ENCODE data around the gene SPDYE16. TPM values are rescaled to one million over a fixed set of nuclear protein-coding genes. Genes with fewer than 3 reads are reported as not detected.
A peak's percentile ranks its signal among the peaks of the same experiment; 100 is the strongest.
"Not testable (repeated sequence)": the region's sequence is repeated elsewhere in the genome, so short reads cannot be mapped to it uniquely, and the experiment has no call there.

The SPDYE16 gene
- total and polyA plus RNA-seq, 4 donors, result 0.16 to 0.61 (median 0.48) TPM; not detected in 1

- Histone ChIP-seq H3K4me3 (ENCODE audit: low read length in 2 of 2) (no peak within 1 kb of the TSS), H3K27me3 (ENCODE audit: control insufficient read depth in 1 of 2, insufficient read depth in 2 of 2, low read length in 1 of 2) (no peaks in the 10 kb centered on the region), H3K36me3 (ENCODE audit: control insufficient read depth in 1 of 2, insufficient read depth in 2 of 2, low read length in 1 of 2) (peaks cover 0 to 2% of the 10 kb centered on the region in 2 donors), H3K9me3 (ENCODE audit: control insufficient read depth, low read length) (no peaks in the 10 kb centered on the region), H3K4me1 (ENCODE audit: control insufficient read depth in 1 of 2, insufficient read depth in 2 of 2, low read length in 2 of 2) (no peaks in the 10 kb centered on the region), H3K27ac (ENCODE audit: low read depth in 1 of 2, low read length in 2 of 2) (no peak within 1 kb of the TSS)
- intact Hi-C loops (cut with DNase I), result no loop called here
- ATAC-seq (ENCODE audit: low FRiP score) (no peak), DNase-seq (peak in 1 of 2 donors; percentile 70)
- 42 to 43% methylated on average over 19 to 20 of the region's 20 CpGs for WGBS, 2 donors
These were observed 32.9 kb downstream of the SPDYE16 start, which contains the start of gene UPK3B for GRCh38 chr7:76509931-76510877. Gene UPK3B, plus strand, starts transcription at chr7:76510552. Its CDS starts 101 bp downstream, at chr7:76510653.

GRCh38 chr7:76507723-76508406 lies 35.2 kb downstream of the SPDYE16 start:
- ATAC-seq (ENCODE audit: low FRiP score) (no peak), DNase-seq (no peak)
- intact Hi-C loops (cut with DNase I), result no loop called here
- H3K27me3 ChIP-seq (ENCODE audit: control insufficient read depth in 1 of 2, insufficient read depth in 2 of 2, low read length in 1 of 2), result no peaks in the 10 kb centered on the region
- no peak overlapping the region for H3K27ac ChIP-seq (ENCODE audit: low read depth in 1 of 2, low read length in 2 of 2)
- H3K36me3 ChIP-seq (ENCODE audit: control insufficient read depth in 1 of 2, insufficient read depth in 2 of 2, low read length in 1 of 2), result peaks cover 0 to 2% of the 10 kb centered on the region in 2 donors
- no peaks in the 10 kb centered on the region for H3K4me1 ChIP-seq (ENCODE audit: control insufficient read depth in 1 of 2, insufficient read depth in 2 of 2, low read length in 2 of 2)
- no peaks in the 10 kb centered on the region for H3K9me3 ChIP-seq (ENCODE audit: control insufficient read depth, low read length)
- 89 to 90% methylated on average over 11 of the region's 11 CpGs for WGBS, 2 donors
- no peak overlapping the region for H3K4me3 ChIP-seq (ENCODE audit: low read length in 2 of 2)

GRCh38 chr7:76506643-76507042 lies 36.5 kb downstream of the SPDYE16 start:
- H3K36me3 ChIP-seq (ENCODE audit: control insufficient read depth in 1 of 2, insufficient read depth in 2 of 2, low read length in 1 of 2); H3K4me3 ChIP-seq (ENCODE audit: low read length in 2 of 2); H3K4me1 ChIP-seq (ENCODE audit: control insufficient read depth in 1 of 2, insufficient read depth in 2 of 2, low read length in 2 of 2); DNase-seq; H3K27ac ChIP-seq (ENCODE audit: low read depth in 1 of 2, low read length in 2 of 2); intact Hi-C loops (cut with DNase I); H3K27me3 ChIP-seq (ENCODE audit: control insufficient read depth in 1 of 2, insufficient read depth in 2 of 2, low read length in 1 of 2); H3K9me3 ChIP-seq (ENCODE audit: control insufficient read depth, low read length); ATAC-seq (ENCODE audit: low FRiP score): not testable (repeated sequence)
- 95 to 96% methylated on average over 8 of the region's 8 CpGs for WGBS, 2 donors

- Histone ChIP-seq H3K27me3 (ENCODE audit: control insufficient read depth in 1 of 2, insufficient read depth in 2 of 2, low read length in 1 of 2) (no peaks in the 10 kb centered on the region), H3K27ac (ENCODE audit: low read depth in 1 of 2, low read length in 2 of 2) (no peak overlapping the region), H3K4me3 (ENCODE audit: low read length in 2 of 2) (no peak overlapping the region), H3K9me3 (ENCODE audit: control insufficient read depth, low read length) (no peaks in the 10 kb centered on the region), H3K36me3 (ENCODE audit: control insufficient read depth in 1 of 2, insufficient read depth in 2 of 2, low read length in 1 of 2) (peaks cover 0 to 2% of the 10 kb centered on the region in 2 donors), H3K4me1 (ENCODE audit: control insufficient read depth in 1 of 2, insufficient read depth in 2 of 2, low read length in 2 of 2) (no peaks in the 10 kb centered on the region)
- intact Hi-C loops (cut with DNase I), result no loop called here
- ATAC-seq (ENCODE audit: low FRiP score) (no peak), DNase-seq (no peak)
- 81% methylated on average over 5 of the region's 5 CpGs for WGBS, 2 donors
These were observed 37.0 kb downstream of the SPDYE16 start for GRCh38 chr7:76506081-76506440.

GRCh38 chr7:76505168-76506080 lies 37.7 kb downstream of the SPDYE16 start:
- Histone ChIP-seq H3K36me3 (ENCODE audit: control insufficient read depth in 1 of 2, insufficient read depth in 2 of 2, low read length in 1 of 2) (peaks cover 0 to 2% of the 10 kb centered on the region in 2 donors), H3K27me3 (ENCODE audit: control insufficient read depth in 1 of 2, insufficient read depth in 2 of 2, low read length in 1 of 2) (no peaks in the 10 kb centered on the region), H3K4me3 (ENCODE audit: low read length in 2 of 2) (no peak overlapping the region), H3K9me3 (ENCODE audit: control insufficient read depth, low read length) (no peaks in the 10 kb centered on the region), H3K27ac (ENCODE audit: low read depth in 1 of 2, low read length in 2 of 2) (no peak overlapping the region), H3K4me1 (ENCODE audit: control insufficient read depth in 1 of 2, insufficient read depth in 2 of 2, low read length in 2 of 2) (no peaks in the 10 kb centered on the region)
- intact Hi-C loops (cut with DNase I), result no loop called here
- no peak for DNase-seq
- WGBS, 2 donors, result 92% methylated on average over 29 to 32 of the region's 32 CpGs
- ATAC-seq (ENCODE audit: low FRiP score), result no peak

GRCh38 chr7:76504351-76505167 lies 38.5 kb downstream of the SPDYE16 start:
- H3K9me3 ChIP-seq (ENCODE audit: control insufficient read depth, low read length); H3K4me1 ChIP-seq (ENCODE audit: control insufficient read depth in 1 of 2, insufficient read depth in 2 of 2, low read length in 2 of 2); intact Hi-C loops (cut with DNase I); H3K4me3 ChIP-seq (ENCODE audit: low read length in 2 of 2); DNase-seq; H3K36me3 ChIP-seq (ENCODE audit: control insufficient read depth in 1 of 2, insufficient read depth in 2 of 2, low read length in 1 of 2); H3K27me3 ChIP-seq (ENCODE audit: control insufficient read depth in 1 of 2, insufficient read depth in 2 of 2, low read length in 1 of 2); H3K27ac ChIP-seq (ENCODE audit: low read depth in 1 of 2, low read length in 2 of 2): not testable (repeated sequence)
- WGBS, 2 donors, result 77 to 83% methylated on average over 17 to 23 of the region's 33 CpGs
- peak; percentile 2 for ATAC-seq (ENCODE audit: low FRiP score)

- WGBS, 2 donors, result 84 to 87% methylated on average over 12 of the region's 12 CpGs
- H3K4me1 ChIP-seq (ENCODE audit: control insufficient read depth in 1 of 2, insufficient read depth in 2 of 2, low read length in 2 of 2); H3K27me3 ChIP-seq (ENCODE audit: control insufficient read depth in 1 of 2, insufficient read depth in 2 of 2, low read length in 1 of 2); H3K9me3 ChIP-seq (ENCODE audit: control insufficient read depth, low read length); intact Hi-C loops (cut with DNase I); H3K27ac ChIP-seq (ENCODE audit: low read depth in 1 of 2, low read length in 2 of 2); H3K36me3 ChIP-seq (ENCODE audit: control insufficient read depth in 1 of 2, insufficient read depth in 2 of 2, low read length in 1 of 2); H3K4me3 ChIP-seq (ENCODE audit: low read length in 2 of 2); ATAC-seq (ENCODE audit: low FRiP score); DNase-seq: not testable (repeated sequence)
These were observed 39.9 kb downstream of the SPDYE16 start for GRCh38 chr7:76503244-76503643.
